Colonic mucosa (tissue), 4 donors: ENCODE results near the gene FKBP7. TPM values are rescaled to one million over a fixed set of nuclear protein-coding genes. Genes with fewer than 3 reads are reported as not detected.

Experiments
- DNase-seq: peaks from one replicate; pipeline ENCODE4 v3.0.0-alpha.2; 2020
- H3K27ac ChIP-seq: fragments of 200-600 bp; one replicate; pipeline ENCODE4 v1.8.0; 2021
- H3K27me3 ChIP-seq: fragments of 200-600 bp; one replicate; pipeline ENCODE4 v1.8.0; 2021
- H3K36me3 ChIP-seq: fragments of 200-600 bp; one replicate; pipeline ENCODE4 v1.8.0; 2021
- H3K4me1 ChIP-seq: fragments of 200-600 bp; one replicate; pipeline ENCODE4 v1.8.0; 2021; ENCODE audit warnings: mild to moderate bottlenecking
- H3K4me3 ChIP-seq: fragments of 200-600 bp; one replicate; pipeline ENCODE4 v1.8.0; 2021
- H3K9ac ChIP-seq, 2 donors: one replicate each; pipeline ENCODE4 v1.7.0; 2013; ENCODE audit warnings: control low read depth in 2 of 2, low read depth in 2 of 2, low read length in 2 of 2
- H3K9me3 ChIP-seq: fragments of 200-600 bp; one replicate; pipeline ENCODE4 v1.8.0; 2021
- intact Hi-C: fragments of 100-400 bp; cut with DNase I; formaldehyde crosslinking; loops from one replicate; pipeline ENCODE4 v1.14.1; 2022
- total RNA-seq, 2 donors: library from RNA; stranded (reverse); fragmentation: NEBNext Ultra II Directional in 1 of 2; extraction: Animal tissue kit (Norgen Biotek cat#: 25700) in 1 of 2; gene quantifications; one replicate each; pipeline ENCODE4 v1.2.1, GENCODE V29; 2021
- TF ChIP-seq, protein P1 (sequence below): fragments of 200-600 bp; IDR thresholded peaks from one replicate; pipeline ENCODE4 v1.8.0; 2022; ENCODE audit warnings: antibody characterized with exemption, mild to moderate bottlenecking
- donor health status: healthy.
- donor health status: DM: no; HTN: no; CAD: no.
- donor health status: DM: no; HTN: no; CAD: no.

FKBP7 gene
- total RNA-seq, 2 donors from 2014 or later, result 2.6 to 3.9 TPM

DNA sequence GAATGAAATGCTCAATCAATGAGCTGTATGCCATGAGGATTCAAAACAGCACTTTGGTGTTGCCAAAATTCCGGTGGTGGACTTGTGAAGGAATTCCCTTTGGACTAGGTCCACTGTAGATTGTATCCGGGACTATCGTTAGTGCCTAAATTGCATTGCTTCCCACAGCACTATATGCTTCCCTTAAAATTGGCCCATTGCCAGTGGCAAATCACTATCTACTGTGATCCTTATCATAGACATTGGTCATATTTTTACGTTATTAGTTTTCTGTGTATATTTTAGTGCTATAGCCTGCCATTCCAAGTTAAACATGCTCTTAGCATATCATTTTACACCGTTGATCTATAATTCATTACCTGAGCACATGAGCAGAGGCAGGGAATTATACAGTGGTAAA is 25.5 kb downstream of the FKBP7 start:
- intact Hi-C loops, result no loop called here
- H3K36me3 ChIP-seq, result no peaks in the 10 kb centered on the region
- H3K27ac ChIP-seq, result no peak overlapping the region
- H3K9me3 ChIP-seq, result no peaks in the 10 kb centered on the region
- DNase-seq, result no peak
- H3K4me1 ChIP-seq, result peaks cover 5% of the 10 kb centered on the region
- H3K4me3 ChIP-seq, result no peak overlapping the region
- TF ChIP-seq, protein P1, sequence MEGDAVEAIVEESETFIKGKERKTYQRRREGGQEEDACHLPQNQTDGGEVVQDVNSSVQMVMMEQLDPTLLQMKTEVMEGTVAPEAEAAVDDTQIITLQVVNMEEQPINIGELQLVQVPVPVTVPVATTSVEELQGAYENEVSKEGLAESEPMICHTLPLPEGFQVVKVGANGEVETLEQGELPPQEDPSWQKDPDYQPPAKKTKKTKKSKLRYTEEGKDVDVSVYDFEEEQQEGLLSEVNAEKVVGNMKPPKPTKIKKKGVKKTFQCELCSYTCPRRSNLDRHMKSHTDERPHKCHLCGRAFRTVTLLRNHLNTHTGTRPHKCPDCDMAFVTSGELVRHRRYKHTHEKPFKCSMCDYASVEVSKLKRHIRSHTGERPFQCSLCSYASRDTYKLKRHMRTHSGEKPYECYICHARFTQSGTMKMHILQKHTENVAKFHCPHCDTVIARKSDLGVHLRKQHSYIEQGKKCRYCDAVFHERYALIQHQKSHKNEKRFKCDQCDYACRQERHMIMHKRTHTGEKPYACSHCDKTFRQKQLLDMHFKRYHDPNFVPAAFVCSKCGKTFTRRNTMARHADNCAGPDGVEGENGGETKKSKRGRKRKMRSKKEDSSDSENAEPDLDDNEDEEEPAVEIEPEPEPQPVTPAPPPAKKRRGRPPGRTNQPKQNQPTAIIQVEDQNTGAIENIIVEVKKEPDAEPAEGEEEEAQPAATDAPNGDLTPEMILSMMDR, result no peak
- no peaks in the 10 kb centered on the region for H3K27me3 ChIP-seq
- no peak overlapping the region for H3K9ac ChIP-seq

DNA sequence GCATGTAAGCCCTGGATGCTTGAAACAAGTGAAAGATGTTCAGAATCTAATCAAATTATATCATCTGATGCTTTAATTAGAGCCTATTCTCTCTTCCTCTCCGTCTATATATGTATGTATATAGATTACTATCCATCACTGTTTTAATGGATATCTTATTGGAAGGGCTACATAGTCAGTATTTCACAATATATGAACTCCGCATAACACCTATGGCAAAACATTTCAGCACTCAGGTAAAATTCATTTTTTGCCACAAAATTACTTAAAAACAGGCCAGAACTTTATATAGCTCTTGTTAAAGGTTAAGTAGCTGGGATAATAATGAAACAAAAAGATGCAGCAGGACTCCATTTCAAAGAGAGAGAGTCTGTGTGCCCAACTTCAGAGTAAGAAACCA is 26.1 kb downstream of the FKBP7 start:
- H3K4me1 ChIP-seq, result peaks cover 5% of the 10 kb centered on the region
- H3K36me3 ChIP-seq, result no peaks in the 10 kb centered on the region
- H3K4me3 ChIP-seq, result no peak overlapping the region
- no peak overlapping the region for H3K9ac ChIP-seq
- no peak for DNase-seq
- no peaks in the 10 kb centered on the region for H3K27me3 ChIP-seq
- TF ChIP-seq, protein P1, result no peak
- H3K9me3 ChIP-seq, result no peaks in the 10 kb centered on the region
- intact Hi-C loops, result no loop called here
- peak overlapping the region; percentile 99 for H3K27ac ChIP-seq

DNA sequence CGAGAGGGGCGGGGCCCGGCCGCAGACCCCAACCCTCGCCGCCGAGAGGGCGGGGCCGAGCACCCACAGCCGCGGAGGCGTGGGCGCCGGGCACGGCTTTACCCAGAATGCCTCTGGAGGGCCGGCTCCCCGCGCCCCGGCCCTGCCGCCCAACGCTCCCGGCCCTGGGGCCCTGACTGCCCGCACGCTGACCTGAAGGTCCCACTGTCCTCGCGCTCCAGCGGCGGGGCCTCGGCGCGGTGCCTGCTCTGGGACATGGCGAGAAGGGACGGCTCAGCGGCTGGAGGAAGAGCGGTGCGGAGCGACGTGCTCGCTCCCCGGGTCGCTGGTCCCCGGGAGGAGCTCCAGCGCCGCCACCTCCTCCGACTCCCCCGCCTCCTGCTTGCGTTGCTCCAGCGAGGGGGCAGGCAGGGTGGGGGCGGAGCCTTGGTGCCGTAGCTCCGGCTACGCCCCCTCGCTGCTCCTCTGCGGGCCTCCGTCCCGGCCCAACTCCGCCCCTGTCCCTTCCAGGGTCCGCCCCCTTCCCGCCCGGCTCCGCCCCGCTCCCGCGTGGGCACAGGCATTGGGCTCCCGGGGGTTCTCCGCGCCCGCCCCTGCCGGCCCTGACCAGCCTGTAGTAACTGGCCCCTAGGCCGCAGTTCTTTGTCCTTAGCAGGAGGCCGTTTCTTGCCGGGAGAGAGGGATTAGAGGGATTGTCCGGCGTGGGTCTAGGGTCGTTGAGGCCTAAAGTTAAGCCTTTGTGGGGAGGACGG is 27.4 kb downstream of the FKBP7 start, which contains the start of the genes PJVK and PRKRA:
Gene PJVK (plus strand): TSS at position 605 of the 752 bp plus-strand sequence. CDS start 2,032 bp downstream, outside the sequence.
Gene PRKRA (minus strand): TSS at position 402 of the 752 bp plus-strand sequence. CDS start 145 bp downstream, at position 257.
- TF ChIP-seq, protein P1, result no peak
- H3K4me3 ChIP-seq, result peak within 1 kb of the TSS; percentile 89
- no peaks in the 10 kb centered on the region for H3K27me3 ChIP-seq
- H3K4me1 ChIP-seq, result peaks cover 5% of the 10 kb centered on the region
- intact Hi-C loops, result no loop called here
- H3K9me3 ChIP-seq, result no peaks in the 10 kb centered on the region
- peak within 1 kb of the TSS; percentile 85 to 96 for H3K9ac ChIP-seq
- peak within 1 kb of the TSS; percentile 99 for H3K27ac ChIP-seq
- no peaks in the 10 kb centered on the region for H3K36me3 ChIP-seq
- DNase-seq, result peak; percentile 98

DNA sequence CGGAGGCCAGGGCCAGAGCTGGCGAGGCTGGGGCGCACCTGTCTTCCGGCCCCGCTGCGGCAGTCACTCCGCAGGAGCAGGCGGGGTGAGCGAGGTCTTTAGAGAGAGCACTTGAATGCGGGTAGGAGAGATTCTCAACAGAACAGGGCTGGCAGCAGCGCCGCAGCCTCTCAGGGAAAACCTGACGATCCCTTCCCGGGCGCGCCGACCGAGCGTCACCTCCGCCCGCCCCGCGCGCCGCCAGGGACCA is 28.0 kb downstream of the FKBP7 start:
- H3K27ac ChIP-seq, result peak overlapping the region; percentile 99
- peak; percentile 81 for DNase-seq
- H3K9ac ChIP-seq, result peak overlapping the region; percentile 85 to 95
- peak overlapping the region; percentile 89 for H3K4me3 ChIP-seq
- peaks cover 5% of the 10 kb centered on the region for H3K4me1 ChIP-seq
- no peaks in the 10 kb centered on the region for H3K9me3 ChIP-seq
- TF ChIP-seq, protein P1, result no peak
- intact Hi-C loops, result no loop called here
- H3K27me3 ChIP-seq, result no peaks in the 10 kb centered on the region
- no peaks in the 10 kb centered on the region for H3K36me3 ChIP-seq

DNA sequence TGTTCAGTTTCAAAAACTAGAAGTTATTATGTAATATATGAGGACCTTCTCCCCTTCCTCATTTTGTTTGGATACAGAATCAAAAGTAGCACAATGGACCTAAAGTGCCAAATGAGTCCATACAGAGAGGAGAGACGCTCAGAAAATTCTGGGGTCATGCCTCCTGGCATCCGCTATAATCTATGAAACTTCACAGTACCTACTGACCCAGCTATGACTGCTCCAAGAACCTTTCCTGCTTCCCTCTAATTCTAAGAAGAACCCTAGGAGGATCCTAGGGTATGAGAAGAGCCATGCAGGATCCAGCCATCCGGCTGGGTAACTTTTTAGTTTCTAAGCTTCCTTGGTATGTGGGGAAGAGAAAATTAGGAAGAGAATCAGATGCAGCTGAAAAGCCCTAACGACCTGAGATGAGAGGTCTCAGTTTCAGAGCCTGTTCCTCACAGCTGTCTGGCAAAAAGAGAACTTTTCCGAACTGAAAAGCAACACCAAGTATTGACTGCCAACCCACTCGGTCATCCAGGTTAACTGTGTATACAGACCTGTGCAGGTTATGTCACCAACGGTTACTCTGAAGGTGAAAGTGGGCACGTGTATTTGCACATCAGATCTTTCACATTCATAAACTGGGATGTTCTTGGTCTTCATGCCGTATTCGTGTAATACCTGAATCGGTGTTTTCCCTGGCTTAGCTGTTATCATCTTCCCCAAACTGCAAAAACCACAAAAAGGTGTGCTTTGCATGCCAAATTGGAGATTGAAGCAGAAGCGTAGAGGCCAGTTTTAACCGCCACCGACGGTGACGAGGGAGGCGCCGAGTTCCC is 28.5 kb downstream of the FKBP7 start:
- Histone ChIP-seq H3K4me1 (peaks cover 5% of the 10 kb centered on the region), H3K36me3 (peaks cover under 1% of the 10 kb centered on the region), H3K27ac (peak overlapping the region; percentile 99), H3K27me3 (no peaks in the 10 kb centered on the region), H3K4me3 (peak overlapping the region; percentile 89), H3K9me3 (no peaks in the 10 kb centered on the region), H3K9ac (peak overlapping the region; percentile 85 to 95)
- TF ChIP-seq, protein P1, result no peak
- intact Hi-C loops, result no loop called here
- no peak for DNase-seq
